GM23338 (cell line): ENCODE results near the gene CLIC2. TPM values are rescaled to one million over a fixed set of nuclear protein-coding genes. Genes with fewer than 3 reads are reported as not detected.

ENCODE experiments used
- ATAC-seq: fragments of 200-7000 bp; cut with Tn5 transposase; 3 replicates; pipeline ENCODE4 v1.9.1; 2020
- DNase-seq: peaks from one replicate; pipeline ENCODE4 v3.0.0-alpha.2; 2015; ENCODE audit warnings: low spot score
- H2AFZ ChIP-seq: fragments of 200-600 bp; sonication (generic); 2 replicates; pipeline ENCODE4 v1.8.0; 2016; ENCODE audit warnings: antibody characterized with exemption, mild to moderate bottlenecking, moderate library complexity
- H3F3A ChIP-seq: fragments of 200-600 bp; sonication (generic); replicated peaks from 2 replicates; pipeline ENCODE4 v1.8.0; 2017; ENCODE audit warnings: antibody characterized with exemption, mixed run types, low read depth
- H3K27ac ChIP-seq: fragments of 200-600 bp; sonication (generic); 2 replicates; pipeline ENCODE4 v1.6.1; 2016; ENCODE audit warnings: low read depth
- H3K27me3 ChIP-seq: fragments of 200-600 bp; sonication (generic); 2 replicates; pipeline ENCODE4 v1.8.0; 2016; ENCODE audit warnings: mild to moderate bottlenecking, mixed run types, moderate library complexity; ENCODE audit not compliant: insufficient read depth
- H3K36me3 ChIP-seq: fragments of 200-600 bp; sonication (generic); 2 replicates; pipeline ENCODE4 v1.8.0; 2016; ENCODE audit warnings: mild to moderate bottlenecking; ENCODE audit not compliant: insufficient read depth
- H3K4me1 ChIP-seq: fragments of 200-600 bp; sonication (generic); 2 replicates; pipeline ENCODE4 v1.8.0; 2016; ENCODE audit warnings: mild to moderate bottlenecking, moderate library complexity; ENCODE audit not compliant: insufficient read depth
- H3K4me2 ChIP-seq: fragments of 200-600 bp; sonication (generic); 2 replicates; pipeline ENCODE4 v1.7.1; 2017; ENCODE audit warnings: mixed run types
- H3K4me3 ChIP-seq: fragments of 200-600 bp; sonication (generic); 2 replicates; pipeline ENCODE4 v1.6.1; 2016; ENCODE audit warnings: mixed run types
- H3K79me2 ChIP-seq: fragments of 200-600 bp; sonication (generic); replicated peaks from 2 replicates; pipeline ENCODE4 v1.8.0; 2017; ENCODE audit warnings: mild to moderate bottlenecking; ENCODE audit not compliant: insufficient read depth
- H3K9me2 ChIP-seq: fragments of 200-600 bp; sonication (generic); 2 replicates; pipeline ENCODE4 v1.8.0; 2017; ENCODE audit not compliant: insufficient read depth
- H4K20me1 ChIP-seq: fragments of 200-600 bp; sonication (generic); replicated peaks from 2 replicates; pipeline ENCODE4 v1.8.0; 2017; ENCODE audit warnings: mild to moderate bottlenecking; ENCODE audit not compliant: insufficient read depth
- H3K27ac Mint-ChIP-seq: 2 replicates; pipeline ENCODE4 v1.8.0; 2020; ENCODE audit warnings: inconsistent platforms, mild to moderate bottlenecking, moderate library complexity, mixed read lengths
- H3K27me3 Mint-ChIP-seq: 3 replicates; pipeline ENCODE4 v1.8.0; 2022; ENCODE audit warnings: low read depth, mild to moderate bottlenecking, moderate library complexity, mixed read lengths, inconsistent platforms; ENCODE audit not compliant: insufficient read depth, poor library complexity
- H3K36me3 Mint-ChIP-seq: 3 replicates; pipeline ENCODE4 v1.8.0; 2021; ENCODE audit warnings: low read depth, mild to moderate bottlenecking, inconsistent platforms, moderate library complexity, mixed read lengths
- H3K4me1 Mint-ChIP-seq: 3 replicates; pipeline ENCODE4 v1.8.0; 2020; ENCODE audit warnings: mild to moderate bottlenecking, inconsistent platforms, mixed read lengths
- H3K4me3 Mint-ChIP-seq: 3 replicates; pipeline ENCODE4 v1.8.0; 2021; ENCODE audit warnings: moderate library complexity, mild to moderate bottlenecking, inconsistent platforms, mixed read lengths
- H3K9me3 Mint-ChIP-seq: 3 replicates; pipeline ENCODE4 v1.8.0; 2020; ENCODE audit warnings: moderate library complexity, mild to moderate bottlenecking, inconsistent platforms, mixed read lengths
- CREB1 ChIP-seq: fragments of 250-450 bp; sonication (Bioruptor Pico); IDR thresholded peaks from 2 replicates; pipeline ENCODE4 v1.5.0; 2020; ENCODE audit warnings: low read depth, mild to moderate bottlenecking, moderate library complexity
- CTCF ChIP-seq, 2 experiments: fragments of 200-600 bp in 1 of 2; sonication (generic) in 1 of 2; conservative IDR thresholded peaks; 2 replicates each; pipeline versions ENCODE4 v1.5.1 to v1.6.1; 2016 to 2017; ENCODE audit warnings: antibody characterized with exemption in 2 of 2, low read depth in 2 of 2, mild to moderate bottlenecking in 2 of 2, moderate library complexity in 1 of 2
- ETS1 ChIP-seq: IDR thresholded peaks from 2 replicates; pipeline ENCODE4 v1.6.1; 2016; ENCODE audit warnings: antibody characterized with exemption
- EZH2 ChIP-seq: fragments of 200-600 bp; sonication (generic); IDR thresholded peaks from one replicate; pipeline ENCODE4 v1.8.0; 2017; ENCODE audit warnings: antibody characterized with exemption, mild to moderate bottlenecking, low read depth; ENCODE audit not compliant: unreplicated experiment
- EZH2phosphoT487 ChIP-seq: fragments of 200-600 bp; sonication (generic); IDR thresholded peaks from one replicate; pipeline ENCODE4 v1.8.1; 2018; ENCODE audit warnings: antibody characterized with exemption; ENCODE audit not compliant: unreplicated experiment
- JUNB ChIP-seq: IDR thresholded peaks from one replicate; pipeline ENCODE4 v1.6.1; 2016; ENCODE audit warnings: antibody characterized with exemption; ENCODE audit not compliant: unreplicated experiment
- NANOG ChIP-seq: IDR thresholded peaks from 2 replicates; pipeline ENCODE4 v1.6.1; 2016; ENCODE audit warnings: antibody characterized with exemption, borderline replicate concordance
- POLR2AphosphoS5 ChIP-seq: IDR thresholded peaks from 2 replicates; pipeline ENCODE4 v1.6.1; 2016; ENCODE audit warnings: antibody characterized with exemption, low read depth
- REST ChIP-seq: IDR thresholded peaks from one replicate; pipeline ENCODE4 v1.6.1; 2018; ENCODE audit warnings: antibody characterized with exemption; ENCODE audit not compliant: unreplicated experiment
- STAT1 ChIP-seq: IDR thresholded peaks from one replicate; pipeline ENCODE4 v1.6.1; 2016; ENCODE audit warnings: antibody characterized with exemption; ENCODE audit not compliant: unreplicated experiment
- ZNF114 ChIP-seq: fragments of 250-450 bp; sonication (Bioruptor Pico); IDR thresholded peaks from 2 replicates; pipeline ENCODE4 v1.5.0; 2020; ENCODE audit warnings: mild to moderate bottlenecking, moderate library complexity
- ZNF331 ChIP-seq: fragments of 250-450 bp; sonication (Bioruptor Pico); IDR thresholded peaks from 2 replicates; pipeline ENCODE4 v1.5.0; 2020; ENCODE audit warnings: low read depth, mild to moderate bottlenecking, moderate library complexity
- ZNF462 ChIP-seq: fragments of 250-450 bp; sonication (Bioruptor Pico); IDR thresholded peaks from 2 replicates; pipeline ENCODE4 v1.5.0; 2020; ENCODE audit warnings: mild to moderate bottlenecking, moderate library complexity
- polyA plus RNA-seq: library from polyadenylated mRNA; unstranded; fragments of >200 nt; fragmentation: Nextera tagmentation; extraction: Ambion mirVana; gene quantifications from 2 replicates; pipeline ENCODE4 v1.2.1, GENCODE V29; 2016
- total RNA-seq: library from RNA; depleted of rRNA; stranded (reverse); fragments of >200 nt; shearing (Covaris generic); gene quantifications from 2 replicates; pipeline ENCODE4 v1.2.3, GENCODE V29; 2014

The CLIC2 gene
- total and polyA plus RNA-seq, 2 experiments from 2014 or later, result 0.56 to 0.61 TPM

- Histone ChIP-seq H2AFZ (no peak overlapping the region), H4K20me1 (no peaks in the 10 kb centered on the region), H3K27me3 (no peaks in the 10 kb centered on the region), H3K4me3 (no peak overlapping the region), H3K27ac (no peak overlapping the region), H3K79me2 (no peaks in the 10 kb centered on the region), H3K9me2 (no peaks in the 10 kb centered on the region), H3K36me3 (no peaks in the 10 kb centered on the region), H3K4me1 (no peaks in the 10 kb centered on the region), H3K4me2 (no peak overlapping the region), H3F3A (no peaks in the 10 kb centered on the region)
- Mint-ChIP-seq H3K4me1 (no peaks in the 10 kb centered on the region), H3K4me3 (no peak overlapping the region), H3K9me3 (no peaks in the 10 kb centered on the region; the same call in 2 of the 3 replicates), H3K27ac (no peak overlapping the region), H3K27me3 (no peaks in the 10 kb centered on the region), H3K36me3 (no peaks in the 10 kb centered on the region)
- no peak for DNase-seq
- TF ChIP-seq EZH2 (no peak), ETS1 (no peak), JUNB (no peak), REST (no peak), NANOG (no peak), ZNF331 (CRISPR knock-in tag) (no peak), CTCF (conservative IDR thresholded peaks at IDR 0.05; ENCODE audit: low read depth in 2 of 2) (no peak), POLR2AphosphoS5 (no peak), STAT1 (no peak), CREB1 (no peak), ZNF462 (CRISPR knock-in tag) (no peak), ZNF114 (no peak), EZH2phosphoT487 (no peak)
- ATAC-seq, result no peak
These were observed 792 bp downstream of the CLIC2 start for GRCh38 chrX:155333544-155334100.
